Ramos (cell line): ENCODE data around the gene LDLRAD4.
"Not testable (repeated sequence)": the region's sequence is repeated elsewhere in the genome, so short reads cannot be mapped to it uniquely, and the experiment has no call there.

ENCODE experiments used
- in situ Hi-C: fragments of 300-500 bp; cut with MboI; formaldehyde crosslinking; loops from one replicate; pipeline ENCODE4 v1.14.3; 2022; ENCODE audit warnings: low sequenced_read_pairs; ENCODE audit not compliant: unreplicated experiment

LDLRAD4 gene

DNA sequence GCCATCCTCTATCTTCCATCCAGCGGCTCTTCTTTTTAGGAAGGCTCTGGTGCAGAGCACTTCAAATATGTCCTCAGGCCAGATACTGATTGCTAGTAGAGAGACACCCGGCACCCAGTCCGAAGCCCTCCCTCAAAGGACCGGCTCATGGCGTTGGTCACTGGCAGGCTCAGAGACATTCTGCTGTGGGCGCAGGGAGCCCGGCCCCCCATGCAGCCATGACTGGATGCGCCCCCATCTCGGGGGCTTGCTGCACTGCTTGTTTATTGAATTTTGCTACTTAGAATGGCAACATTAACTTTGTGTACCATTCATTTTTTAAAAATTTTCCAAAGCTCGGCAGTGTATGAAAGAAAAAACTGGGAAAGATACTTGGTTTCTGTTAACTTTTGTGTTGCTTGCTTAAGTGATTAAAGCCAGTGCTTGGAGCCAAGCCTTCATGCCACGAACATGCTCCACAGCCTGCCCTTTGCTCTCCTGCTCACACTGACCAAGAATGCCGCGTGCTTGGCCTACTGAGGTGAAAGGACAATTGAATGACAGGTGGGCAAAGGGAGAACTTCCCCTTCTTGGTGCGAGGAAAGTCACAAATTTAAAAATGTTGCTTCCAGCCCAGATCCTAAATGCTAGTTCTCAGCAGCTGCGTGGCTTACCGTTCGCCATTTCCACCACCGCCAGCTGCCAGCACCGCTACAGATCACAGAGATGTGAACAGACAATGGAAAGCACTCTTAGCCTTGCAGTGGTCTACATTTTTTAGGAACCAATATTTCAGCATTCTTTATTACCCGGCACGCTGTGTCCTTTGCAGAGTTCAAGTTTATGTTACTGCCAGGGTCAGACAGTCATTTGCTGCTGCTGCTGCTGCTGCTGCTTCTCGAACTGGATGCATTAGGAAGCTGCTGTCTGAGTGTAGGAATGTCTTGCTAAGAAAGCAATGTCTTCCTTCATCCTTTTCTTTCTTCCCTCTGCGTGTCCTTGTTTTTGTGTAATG is 431.1 kb downstream of the LDLRAD4 start:
- in situ Hi-C loops: no loop called here

- in situ Hi-C loops: no loop called here
Observed at GRCh38 chr18:13653746-13654433, 435.3 kb downstream of the LDLRAD4 start.

- in situ Hi-C loops: no loop called here
Observed at GRCh38 chr18:13657974-13658373, 439.4 kb downstream of the LDLRAD4 start.

GRCh38 chr18:13658436-13659204 is 440.1 kb downstream of the LDLRAD4 start:
- in situ Hi-C loops: no loop called here

GRCh38 chr18:13660510-13660909 is 441.9 kb downstream of the LDLRAD4 start:
- in situ Hi-C loops: no loop called here

DNA sequence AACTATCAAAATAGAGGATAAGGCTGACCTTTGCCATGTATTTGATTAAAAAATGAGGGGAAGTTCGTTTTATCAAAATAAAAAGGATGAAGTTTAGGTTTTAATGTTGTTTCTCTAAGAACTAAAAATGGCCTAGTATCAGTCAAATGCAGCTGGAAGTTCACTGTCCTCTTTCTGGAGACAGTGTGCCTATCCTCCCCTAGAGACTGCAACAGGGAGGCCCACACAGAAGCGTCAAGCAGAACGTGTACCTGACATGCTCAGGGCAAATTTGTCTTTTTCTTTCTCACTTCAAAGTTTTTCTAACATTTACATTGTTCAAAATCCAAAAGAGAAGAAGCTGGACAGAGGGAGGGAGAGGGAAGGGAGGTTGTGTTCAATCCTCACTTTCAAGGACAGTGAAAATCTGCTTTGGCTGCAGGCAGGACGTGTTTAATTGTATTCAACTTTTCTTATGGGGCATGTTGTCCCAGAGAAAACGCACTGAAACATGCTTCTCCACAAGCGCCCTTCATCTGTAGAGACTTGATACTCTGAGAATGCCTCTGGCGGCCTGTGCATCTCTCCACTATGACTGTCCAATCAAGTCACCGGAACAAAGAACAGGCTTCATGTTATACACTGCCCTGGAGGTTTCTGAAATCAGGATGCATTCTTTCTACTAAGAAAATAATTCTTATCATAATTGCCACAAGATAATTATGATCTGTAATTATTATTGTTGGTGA is 442.7 kb downstream of the LDLRAD4 start:
- in situ Hi-C loops: no loop called here

- in situ Hi-C loops: no loop called here
Observed at GRCh38 chr18:13661779-13662256, 443.3 kb downstream of the LDLRAD4 start.

DNA sequence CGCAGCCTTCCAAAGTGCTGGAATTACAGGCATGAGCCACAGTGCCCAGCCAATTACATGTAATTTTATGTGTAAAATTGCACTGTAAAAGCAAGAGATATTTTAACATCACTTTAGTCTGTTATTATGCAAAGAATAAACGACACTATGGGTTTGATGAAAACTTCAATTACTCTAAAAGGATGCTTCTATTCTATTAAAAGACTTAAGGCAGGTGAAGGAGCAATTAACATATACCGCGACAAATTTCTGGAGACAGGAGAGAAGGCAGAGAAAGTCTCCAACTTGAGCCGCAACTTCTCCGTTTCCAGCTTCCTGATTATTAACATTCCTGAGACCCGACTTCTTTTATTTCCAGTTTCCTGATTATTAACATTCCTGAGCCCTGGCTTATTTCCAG is 454.1 kb downstream of the LDLRAD4 start:
- in situ Hi-C loops: no loop called here

GRCh38 chr18:13676471-13676870 is 457.9 kb downstream of the LDLRAD4 start:
- in situ Hi-C loops: no loop called here

- in situ Hi-C loops: not testable (repeated sequence)
Observed at GRCh38 chr18:13677350-13677749, 458.8 kb downstream of the LDLRAD4 start.

DNA sequence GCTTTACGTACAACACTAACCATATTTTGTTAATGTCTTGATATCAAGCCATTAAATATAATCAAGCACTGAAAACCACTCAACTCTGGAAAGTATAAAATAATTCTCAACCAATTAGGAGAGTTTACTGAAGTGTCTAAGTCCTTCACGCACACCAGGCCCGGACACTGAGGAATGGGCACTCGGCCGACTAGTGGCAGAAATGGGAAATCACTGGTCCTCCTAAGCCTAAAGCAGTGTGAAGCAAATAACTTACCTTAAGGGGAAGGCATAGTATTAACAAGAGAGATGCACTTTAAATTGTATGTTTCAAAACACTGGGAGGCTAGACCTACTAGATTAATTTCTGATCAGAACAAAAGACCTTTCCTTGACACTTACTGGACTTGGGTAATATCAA is 462.1 kb downstream of the LDLRAD4 start:
- in situ Hi-C loops: no loop called here

DNA sequence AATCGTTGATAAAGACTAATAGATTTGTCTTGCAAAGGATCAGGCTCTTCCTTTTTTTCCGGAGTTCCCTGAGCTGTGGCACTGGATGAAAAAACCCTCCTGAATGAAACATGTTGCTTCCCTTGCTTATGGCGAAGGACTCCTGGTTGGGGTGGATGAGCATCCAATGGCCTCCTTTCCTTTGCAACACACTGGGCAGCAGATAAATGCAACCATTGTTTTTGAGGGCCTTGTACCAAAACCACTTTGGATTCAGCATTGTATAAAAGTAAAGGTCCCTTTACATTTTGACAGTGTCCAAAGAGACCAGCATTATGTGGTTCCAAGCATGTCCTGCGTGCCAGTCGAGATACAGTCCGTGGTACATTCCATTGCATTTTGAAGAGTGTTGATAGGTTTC is 463.1 kb downstream of the LDLRAD4 start:
- in situ Hi-C loops: no loop called here

GRCh38 chr18:13684546-13684945 is 466.0 kb downstream of the LDLRAD4 start:
- in situ Hi-C loops: no loop called here

GRCh38 chr18:13688191-13689136 is 469.9 kb downstream of the LDLRAD4 start:
- in situ Hi-C loops: no loop called here

GRCh38 chr18:13690060-13690459 is 471.5 kb downstream of the LDLRAD4 start:
- in situ Hi-C loops: not testable (repeated sequence)

DNA sequence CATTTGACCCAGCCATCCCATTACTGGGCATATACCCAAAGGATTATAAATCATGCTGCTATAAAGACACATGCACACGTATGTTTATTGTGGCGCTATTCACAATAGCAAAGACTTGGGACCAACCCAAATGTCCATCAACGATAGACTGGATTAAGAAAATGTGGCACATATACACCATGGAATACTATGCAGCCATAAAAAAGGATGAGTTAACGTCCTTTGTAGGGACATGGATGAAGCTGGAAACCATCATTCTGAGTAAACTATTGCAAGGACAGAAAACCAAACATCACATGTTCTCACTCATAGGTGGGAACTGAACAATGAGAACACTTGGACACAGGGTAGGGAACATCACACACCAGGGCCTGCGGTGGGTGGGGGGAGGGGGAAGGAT is 476.8 kb downstream of the LDLRAD4 start:
- in situ Hi-C loops: not testable (repeated sequence)

DNA sequence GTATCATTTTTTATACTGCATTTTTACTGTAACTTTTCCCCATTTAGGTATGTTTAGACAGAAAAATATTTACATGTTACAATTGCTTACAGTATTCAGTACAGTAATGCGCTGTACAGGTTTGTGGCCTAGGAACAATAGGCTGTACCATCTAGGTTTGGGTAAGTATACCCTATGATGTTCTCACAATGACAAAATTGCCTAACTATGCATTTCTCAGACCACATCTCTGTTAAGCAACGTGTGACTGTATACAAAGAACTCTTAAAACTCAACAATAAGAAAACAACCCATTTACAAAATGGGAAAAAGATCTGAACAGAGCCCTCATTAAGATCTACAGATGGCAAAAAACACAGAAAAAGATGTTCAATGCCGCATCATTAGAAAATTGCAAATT is 478.4 kb downstream of the LDLRAD4 start:
- in situ Hi-C loops: no loop called here

DNA sequence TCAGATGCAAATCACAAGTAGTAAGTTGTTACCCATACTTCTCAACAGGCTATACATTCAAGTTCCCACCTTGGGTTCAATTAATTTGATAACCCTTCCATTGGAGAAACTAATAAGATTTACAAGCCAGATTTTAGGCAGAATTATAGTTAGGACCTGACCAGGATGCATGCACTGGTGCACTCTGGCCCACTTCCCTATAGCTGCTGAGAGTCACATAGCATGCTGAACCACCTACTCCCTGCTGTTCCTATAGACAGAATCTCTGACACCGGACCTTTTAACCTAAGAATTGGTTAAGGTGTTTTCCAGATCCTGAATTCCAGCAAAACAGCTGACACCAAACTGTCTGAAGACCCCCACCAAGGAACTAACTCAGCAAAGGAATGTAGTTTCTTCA is 481.6 kb downstream of the LDLRAD4 start:
- in situ Hi-C loops: no loop called here
